Transverse colon (tissue), 4 donors: ENCODE results near the gene EMD.

ENCODE experiments used
- POLR2A ChIP-seq: fragments of 450-650 bp; IDR thresholded peaks from one replicate; pipeline ENCODE4 v1.6.1; 2016; ENCODE audit warnings: antibody characterized with exemption, mild to moderate bottlenecking, moderate library complexity
- POLR2AphosphoS5 ChIP-seq, 3 donors: sonication (generic); formaldehyde crosslinking; IDR thresholded peaks; one replicate each; pipeline ENCODE4 v1.6.1; 2016; ENCODE audit warnings: antibody characterized with exemption in 3 of 3
- TF ChIP-seq, protein P1 (sequence below), 5 experiments: fragments of 200-600 bp in 3 of 5; fragments of 450-650 bp in 2 of 5; sonication (generic) in 3 of 5; IDR thresholded peaks; 1 replicate in 2 of 5; 2 replicates in 3 of 5; pipeline ENCODE4 v1.5.1; 2016 to 2017; ENCODE audit warnings: antibody characterized with exemption in 5 of 5, inconsistent platforms in 3 of 5, mild to moderate bottlenecking in 2 of 5, moderate library complexity in 1 of 5

DNA sequence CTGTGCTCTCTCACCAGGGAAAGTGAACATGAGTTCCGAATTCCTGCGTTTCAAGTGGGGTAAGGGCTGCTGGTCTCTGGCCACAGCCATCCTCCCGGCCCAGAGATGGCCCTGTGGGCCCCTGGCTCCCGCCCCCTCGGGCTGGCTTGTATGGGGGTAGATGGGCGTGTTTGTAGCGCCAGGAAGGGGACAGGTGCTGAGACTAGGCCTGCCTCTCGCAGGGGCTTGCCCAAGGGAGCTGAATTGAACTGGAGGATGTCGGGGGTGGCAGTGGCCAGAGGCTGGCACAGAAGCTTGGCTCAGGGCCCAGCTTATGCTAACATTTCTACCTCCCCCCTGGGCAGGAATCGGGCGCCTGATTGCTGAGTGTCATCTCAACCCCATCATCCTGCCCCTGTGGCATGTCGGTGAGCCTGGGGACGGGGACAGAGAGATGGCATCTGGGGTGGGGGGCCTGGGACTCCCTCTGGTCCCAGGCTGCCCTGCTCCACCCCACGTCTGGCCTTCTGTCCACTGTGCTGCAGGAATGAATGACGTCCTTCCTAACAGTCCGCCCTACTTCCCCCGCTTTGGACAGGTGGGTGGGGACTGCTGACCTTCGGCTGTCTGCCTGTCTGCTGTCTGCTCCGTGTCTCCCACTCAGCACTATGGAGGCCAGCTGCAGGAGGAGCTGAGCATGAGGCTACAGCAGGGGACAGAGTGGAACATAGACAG is 40.8 kb downstream of the EMD start:
- TF ChIP-seq POLR2AphosphoS5 (IDR thresholded peaks at IDR 0.05) (no peak), POLR2A (no peak)
- TF ChIP-seq, protein P1, sequence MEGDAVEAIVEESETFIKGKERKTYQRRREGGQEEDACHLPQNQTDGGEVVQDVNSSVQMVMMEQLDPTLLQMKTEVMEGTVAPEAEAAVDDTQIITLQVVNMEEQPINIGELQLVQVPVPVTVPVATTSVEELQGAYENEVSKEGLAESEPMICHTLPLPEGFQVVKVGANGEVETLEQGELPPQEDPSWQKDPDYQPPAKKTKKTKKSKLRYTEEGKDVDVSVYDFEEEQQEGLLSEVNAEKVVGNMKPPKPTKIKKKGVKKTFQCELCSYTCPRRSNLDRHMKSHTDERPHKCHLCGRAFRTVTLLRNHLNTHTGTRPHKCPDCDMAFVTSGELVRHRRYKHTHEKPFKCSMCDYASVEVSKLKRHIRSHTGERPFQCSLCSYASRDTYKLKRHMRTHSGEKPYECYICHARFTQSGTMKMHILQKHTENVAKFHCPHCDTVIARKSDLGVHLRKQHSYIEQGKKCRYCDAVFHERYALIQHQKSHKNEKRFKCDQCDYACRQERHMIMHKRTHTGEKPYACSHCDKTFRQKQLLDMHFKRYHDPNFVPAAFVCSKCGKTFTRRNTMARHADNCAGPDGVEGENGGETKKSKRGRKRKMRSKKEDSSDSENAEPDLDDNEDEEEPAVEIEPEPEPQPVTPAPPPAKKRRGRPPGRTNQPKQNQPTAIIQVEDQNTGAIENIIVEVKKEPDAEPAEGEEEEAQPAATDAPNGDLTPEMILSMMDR (IDR thresholded peaks at IDR 0.05), result no peak
